HepG2 (cell line): ENCODE measurements around the gene MEPCE. TPM values are rescaled to one million over a fixed set of nuclear protein-coding genes. Genes with fewer than 3 reads are reported as not detected.

Experiments
- ADNP ChIP-seq: sonication (generic); formaldehyde crosslinking; IDR thresholded peaks from 2 replicates; pipeline ENCODE4 v1.4.0; 2020; ENCODE audit warnings: missing genetic modification reagents
- CHCHD3 ChIP-seq: sonication (generic); formaldehyde crosslinking; IDR thresholded peaks from 2 replicates; pipeline ENCODE4 v1.8.0; 2022; ENCODE audit warnings: mild to moderate bottlenecking, missing genetic modification reagents, moderate library complexity
- MED8 ChIP-seq: sonication (generic); formaldehyde crosslinking; IDR thresholded peaks from 2 replicates; pipeline ENCODE4 v1.8.1; 2023; ENCODE audit warnings: mild to moderate bottlenecking, missing genetic modification reagents; ENCODE audit not compliant: insufficient replicate concordance
- NKX3-1 ChIP-seq: sonication (generic); formaldehyde crosslinking; IDR thresholded peaks from 2 replicates; pipeline ENCODE4 v1.5.0; 2020; ENCODE audit warnings: missing genetic modification reagents
- SMC3 ChIP-seq: IDR thresholded peaks from 2 replicates; pipeline ENCODE4 v1.6.1; 2011; ENCODE audit warnings: low read length, improper control_type of control experiment
- STAG1 ChIP-seq: sonication (generic); formaldehyde crosslinking; IDR thresholded peaks from 2 replicates; pipeline ENCODE4 v1.4.0; 2020; ENCODE audit warnings: missing genetic modification reagents
- ZFYVE20 ChIP-seq: sonication (generic); formaldehyde crosslinking; IDR thresholded peaks from 2 replicates; pipeline ENCODE4 v1.8.0; 2023; ENCODE audit warnings: low read depth, mild to moderate bottlenecking, moderate library complexity, missing genetic modification reagents, borderline replicate concordance
- ZNF333 ChIP-seq: sonication (generic); formaldehyde crosslinking; IDR thresholded peaks from 2 replicates; pipeline ENCODE4 v1.4.0; 2020; ENCODE audit warnings: mild to moderate bottlenecking, missing genetic modification reagents, borderline replicate concordance
- ZNF598 ChIP-seq: sonication (generic); formaldehyde crosslinking; IDR thresholded peaks from 2 replicates; pipeline ENCODE4 v1.5.1; 2020; ENCODE audit warnings: mild to moderate bottlenecking, missing genetic modification reagents, borderline replicate concordance
- polyA plus RNA-seq, 8 experiments: library from polyadenylated mRNA; depleted of rRNA in 3 of 8; stranded (reverse) in 7 of 8; unstranded in 1 of 8; fragments of >200 nt; fragmentation: Illumina TruSeq in 4 of 8; extraction: Trizol in 4 of 8; gene quantifications; 2 replicates each; pipeline versions ENCODE4 v1.2.1 to v1.2.3, GENCODE V29; 2011 to 2016; ENCODE audit warnings: low read depth in 4 of 8, missing spikeins in 1 of 8, mixed read lengths in 1 of 8; ENCODE audit not compliant: insufficient read depth in 1 of 8
- total RNA-seq, 5 experiments: library from RNA; depleted of rRNA; stranded (reverse); fragments of >200 nt; fragmentation: Illumina TruSeq; extraction: Trizol; gene quantifications; 2 replicates each; pipeline ENCODE4 v1.2.3, GENCODE V29; 2016; ENCODE audit warnings: low read depth in 1 of 5
- TF ChIP-seq, protein P1 (sequence below): IDR thresholded peaks from 2 replicates; pipeline ENCODE4 v1.6.1; 2016; ENCODE audit warnings: missing genetic modification reagents, missing compliant biosample characterization
- TF ChIP-seq, protein P2 (sequence below): sonication (generic); formaldehyde crosslinking; IDR thresholded peaks from 2 replicates; pipeline ENCODE4 v1.5.0; 2020; ENCODE audit warnings: mild to moderate bottlenecking, missing genetic modification reagents, moderate library complexity

The MEPCE gene
- total and polyA plus RNA-seq, 2 of the 13 experiments (the other 11 are each of a cell fraction or from before 2014, with no cell fraction given) = 12.3 to 26.0 TPM

DNA sequence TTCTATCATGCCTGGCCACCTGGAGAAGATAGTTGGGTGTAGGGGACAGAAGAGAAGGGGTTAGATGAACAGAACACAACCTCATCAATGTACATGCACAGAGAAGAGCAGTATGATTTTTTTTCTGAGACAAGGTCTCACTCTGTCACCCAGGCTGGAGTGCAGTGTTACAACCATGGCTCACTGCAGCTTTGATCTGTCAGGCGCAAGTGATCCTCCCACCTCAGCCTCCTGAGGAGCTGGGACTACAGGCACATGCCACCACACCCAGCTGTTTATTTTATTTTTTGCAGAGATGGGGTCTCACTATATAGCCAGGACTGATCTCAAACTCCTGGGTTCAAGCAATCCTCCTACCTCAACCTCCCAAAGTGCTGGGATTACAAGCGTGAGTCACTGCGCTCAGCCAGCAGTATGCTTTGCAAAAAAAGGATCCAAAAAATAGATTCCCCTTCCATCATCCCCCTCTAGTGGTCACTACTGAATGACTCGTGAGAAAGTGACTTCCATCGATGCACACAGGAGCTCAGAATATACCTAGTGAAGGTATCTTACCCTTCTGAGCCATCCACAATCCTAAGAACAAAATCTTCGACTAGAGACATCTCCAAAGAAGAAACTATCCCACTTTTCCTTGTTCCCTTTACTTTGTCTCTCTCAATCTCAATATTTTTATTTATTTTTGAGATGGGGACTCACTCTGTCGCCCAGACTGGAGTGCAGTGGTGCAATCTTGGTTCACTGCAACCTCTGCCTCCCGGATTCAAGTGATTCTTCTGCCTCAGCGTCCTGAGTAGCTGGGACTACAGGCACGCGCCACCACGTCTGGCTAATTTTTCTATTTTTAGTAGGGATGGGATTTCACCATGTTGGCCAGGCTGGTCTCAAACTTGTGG, 22.1 kb upstream of the MEPCE start (continued):
- TF ChIP-seq ZNF333 (CRISPR knock-in tag) = no peak
- peak; percentile 70 for TF ChIP-seq STAG1 (CRISPR knock-in tag)
- TF ChIP-seq, protein P1, sequence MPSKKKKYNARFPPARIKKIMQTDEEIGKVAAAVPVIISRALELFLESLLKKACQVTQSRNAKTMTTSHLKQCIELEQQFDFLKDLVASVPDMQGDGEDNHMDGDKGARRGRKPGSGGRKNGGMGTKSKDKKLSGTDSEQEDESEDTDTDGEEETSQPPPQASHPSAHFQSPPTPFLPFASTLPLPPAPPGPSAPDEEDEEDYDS (CRISPR knock-in tag) = no peak
- no peak for TF ChIP-seq ZFYVE20 (CRISPR knock-in tag)
- TF ChIP-seq SMC3 = peak; percentile 47; the same call in 1 of the 2 replicates
- TF ChIP-seq CHCHD3 (CRISPR knock-in tag) = no peak
- TF ChIP-seq, protein P2, sequence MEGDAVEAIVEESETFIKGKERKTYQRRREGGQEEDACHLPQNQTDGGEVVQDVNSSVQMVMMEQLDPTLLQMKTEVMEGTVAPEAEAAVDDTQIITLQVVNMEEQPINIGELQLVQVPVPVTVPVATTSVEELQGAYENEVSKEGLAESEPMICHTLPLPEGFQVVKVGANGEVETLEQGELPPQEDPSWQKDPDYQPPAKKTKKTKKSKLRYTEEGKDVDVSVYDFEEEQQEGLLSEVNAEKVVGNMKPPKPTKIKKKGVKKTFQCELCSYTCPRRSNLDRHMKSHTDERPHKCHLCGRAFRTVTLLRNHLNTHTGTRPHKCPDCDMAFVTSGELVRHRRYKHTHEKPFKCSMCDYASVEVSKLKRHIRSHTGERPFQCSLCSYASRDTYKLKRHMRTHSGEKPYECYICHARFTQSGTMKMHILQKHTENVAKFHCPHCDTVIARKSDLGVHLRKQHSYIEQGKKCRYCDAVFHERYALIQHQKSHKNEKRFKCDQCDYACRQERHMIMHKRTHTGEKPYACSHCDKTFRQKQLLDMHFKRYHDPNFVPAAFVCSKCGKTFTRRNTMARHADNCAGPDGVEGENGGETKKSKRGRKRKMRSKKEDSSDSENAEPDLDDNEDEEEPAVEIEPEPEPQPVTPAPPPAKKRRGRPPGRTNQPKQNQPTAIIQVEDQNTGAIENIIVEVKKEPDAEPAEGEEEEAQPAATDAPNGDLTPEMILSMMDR = peak; percentile 75
- TF ChIP-seq MED8 (CRISPR knock-in tag) = no peak
- TF ChIP-seq NKX3-1 (CRISPR knock-in tag) = no peak
- no peak for TF ChIP-seq ADNP (CRISPR knock-in tag)
- no peak for TF ChIP-seq ZNF598 (CRISPR knock-in tag)
